ENCODE data around the gene WDR47. TPM values are rescaled to one million over a fixed set of nuclear protein-coding genes. Genes with fewer than 3 reads are reported as not detected.

WDR47 gene
- total RNA-seq (2022; extraction: Qiagen RNA extraction; ENCODE audit: low read depth) = 5.3 to 8.6 TPM (median 8.3 TPM) in 5 replicates

DNA sequence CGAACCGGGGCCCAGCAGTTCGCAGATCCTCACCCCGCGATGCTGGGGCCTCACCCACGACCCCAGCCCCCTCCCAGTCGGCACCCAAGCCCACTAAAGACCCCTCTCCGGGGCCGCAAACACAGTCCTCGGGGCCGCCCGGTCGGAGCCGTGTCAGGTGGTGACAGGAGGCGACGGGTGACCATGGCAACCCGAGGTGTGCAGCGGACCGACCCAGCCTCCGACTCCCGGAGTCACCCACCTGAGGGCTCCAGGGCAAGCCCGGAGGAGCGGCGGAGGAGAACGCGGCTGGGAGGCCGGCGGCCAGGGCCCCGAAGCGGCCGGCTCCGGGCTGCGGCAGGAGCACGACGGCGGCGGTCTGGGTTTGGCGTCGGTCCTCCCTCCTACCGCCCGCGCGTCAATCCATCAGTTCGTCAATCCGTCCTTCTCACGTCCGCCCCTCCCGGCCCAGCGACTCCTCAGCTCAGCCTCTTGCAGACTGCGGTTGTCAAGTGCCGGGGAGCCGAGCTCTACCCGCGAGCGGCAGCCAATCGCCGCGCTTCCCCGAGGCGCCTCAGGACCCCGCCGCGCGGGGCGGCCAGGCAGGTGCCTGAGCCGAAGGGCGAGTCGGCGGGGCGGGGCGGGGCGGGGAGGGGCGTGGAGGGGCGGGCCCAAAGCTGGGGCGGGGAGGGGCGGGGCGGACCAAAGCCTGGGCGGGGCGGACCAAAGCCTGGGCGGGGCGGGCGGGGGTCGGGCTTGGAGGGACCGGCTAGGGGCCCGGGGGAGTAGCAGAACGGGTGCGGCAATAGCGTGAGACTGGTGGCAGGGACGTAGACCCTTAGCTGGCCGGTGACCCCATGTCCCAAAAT lies at the start of gene WDR47:
Gene WDR47, minus strand, starts transcription at position 482 of the 848 bp plus-strand sequence. CDS start 18,590 bp downstream, outside the sequence.

DNA sequence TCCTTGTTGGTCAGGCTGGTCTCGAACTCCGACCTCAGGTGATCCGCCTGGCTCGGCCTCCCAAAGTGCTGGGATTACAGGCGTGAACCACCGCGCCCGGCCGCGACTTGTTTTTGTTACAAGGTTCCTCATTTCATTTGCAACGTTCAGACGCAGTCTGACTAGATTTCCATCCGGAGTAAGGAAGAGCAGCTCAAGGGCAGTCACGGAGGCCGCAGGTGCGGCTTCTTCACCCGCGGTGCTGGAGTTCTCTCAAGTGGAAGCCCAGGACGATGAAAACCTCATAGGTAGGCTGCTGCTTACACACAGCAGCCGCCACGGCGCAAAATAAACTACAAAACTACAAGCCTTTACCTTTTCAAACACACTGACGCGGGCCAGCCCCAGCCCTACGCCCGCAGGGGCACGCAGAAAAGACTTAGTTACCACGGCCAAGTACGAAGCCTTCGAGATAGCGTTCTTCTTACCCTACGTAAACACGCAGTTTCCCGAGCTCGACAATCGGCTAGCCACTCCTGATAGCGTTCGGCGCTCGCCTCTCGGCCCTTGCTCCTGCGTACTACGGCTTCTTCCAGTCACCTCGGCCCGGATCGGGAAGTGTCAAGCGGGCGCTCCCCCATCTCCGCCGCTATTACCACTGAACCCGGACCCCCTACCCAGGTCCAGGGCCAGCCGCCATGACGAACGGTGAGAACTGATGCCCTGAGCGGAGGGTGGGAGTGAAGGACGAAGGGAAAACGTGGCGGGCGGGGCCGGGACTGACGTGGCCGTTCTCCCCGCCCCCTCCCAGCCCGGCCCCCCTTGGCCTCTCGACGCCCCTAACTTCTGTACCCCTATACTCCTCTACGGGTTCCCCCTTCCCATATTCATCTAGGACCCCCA lies 48.5 kb upstream of the WDR47 start, which contains the start of gene TMEM167B:
Gene TMEM167B, plus strand, starts transcription at position 569 of the 882 bp plus-strand sequence. Its CDS starts 109 bp downstream, at position 678.

DNA sequence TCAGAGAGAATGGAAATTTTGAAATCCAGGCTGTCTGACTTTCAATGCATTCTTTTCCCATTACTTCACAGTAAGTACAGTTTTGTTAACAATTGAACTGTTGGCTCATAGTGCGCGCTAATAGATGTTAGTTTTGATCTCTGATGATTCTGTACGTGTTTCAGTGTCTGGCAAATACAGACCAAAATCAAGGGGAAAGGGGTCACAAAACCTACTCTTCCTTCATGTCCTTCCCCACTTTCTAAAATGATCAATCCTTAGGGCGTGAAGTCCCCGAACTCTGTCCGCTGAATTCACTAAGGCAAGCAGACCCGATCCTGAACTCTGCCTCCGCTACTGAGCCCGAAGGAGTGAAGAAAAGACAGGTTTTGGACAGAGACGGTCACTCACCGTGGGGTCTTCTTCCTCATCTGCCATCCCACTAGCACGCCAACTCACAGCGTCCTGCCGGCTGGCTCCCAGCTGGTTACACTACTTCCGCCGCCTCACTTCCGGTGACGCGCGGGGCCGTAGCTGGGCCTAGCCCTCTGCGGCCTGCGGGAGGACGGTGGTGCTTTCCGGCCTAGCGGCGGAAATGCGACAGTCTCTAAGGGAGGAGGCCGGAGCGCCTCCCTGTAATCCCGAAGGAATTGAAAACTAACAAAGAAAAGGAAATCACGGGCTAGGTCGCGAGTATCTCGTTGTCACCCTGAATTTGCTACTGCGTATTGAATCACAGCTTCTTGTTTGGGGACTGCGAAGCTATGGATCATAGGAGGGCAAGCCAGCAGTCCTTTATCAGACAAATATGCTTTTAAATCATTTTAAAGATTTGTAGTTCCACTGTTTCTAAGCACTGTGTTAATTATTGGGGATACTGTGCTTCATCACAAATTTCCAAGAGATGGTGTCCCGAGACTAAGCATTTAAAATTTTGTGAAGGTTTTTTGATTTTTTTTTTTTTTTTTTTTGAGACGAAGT lies 33.9 kb upstream of the WDR47 start, which contains the start of gene TAF13:
Gene TAF13, minus strand, starts transcription at position 473 of the 960 bp plus-strand sequence. Its CDS starts 56 bp downstream, at position 417.

DNA sequence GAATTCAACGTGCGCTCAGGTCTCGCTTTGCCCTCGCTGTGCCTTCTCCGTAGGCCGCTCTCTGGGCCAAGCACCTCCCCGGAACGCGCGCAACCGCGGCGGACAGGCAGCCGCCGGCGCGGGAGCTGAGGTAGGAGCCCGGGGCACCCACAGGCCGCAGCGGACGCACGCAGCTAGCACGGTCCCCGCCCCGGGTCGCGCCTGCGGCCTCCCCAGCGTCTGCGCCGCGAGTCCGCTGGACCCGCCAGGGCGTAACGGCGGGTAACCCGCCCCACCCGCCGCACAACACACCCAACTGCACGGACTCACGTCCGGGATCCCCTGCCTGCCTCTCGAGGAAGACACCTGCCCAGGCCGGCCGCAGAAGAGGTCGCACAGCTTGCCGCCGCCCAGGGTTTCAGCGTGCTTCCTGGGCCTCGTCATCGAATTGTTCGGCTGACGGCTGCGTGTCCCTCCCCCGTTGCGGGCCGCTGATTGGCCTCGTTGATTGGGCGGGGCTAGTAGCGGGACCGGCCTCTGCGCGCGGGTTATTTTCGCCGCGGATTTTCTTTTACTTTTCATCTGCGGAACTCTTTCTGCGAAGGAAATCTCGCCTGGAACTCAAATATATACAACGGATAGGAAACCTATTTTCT lies 78.7 kb downstream of the WDR47 start, which contains the start of gene CLCC1:
Gene CLCC1, minus strand, starts transcription at position 433 of the 635 bp plus-strand sequence. CDS start 13,047 bp downstream, outside the sequence.

Other genes with a start within 250 kb of the WDR47 start
- 1.0 to 2.7 TPM (median 1.3 TPM) in 5 replicates for gene AKNAD1, start 185.0 kb downstream of the WDR47 start, total RNA-seq (2022; extraction: Qiagen RNA extraction; ENCODE audit: low read depth)
- 16.3 to 25.4 TPM (median 20.0 TPM) in 5 replicates for gene GPSM2, start 165.1 kb downstream of the WDR47 start, total RNA-seq (2022; extraction: Qiagen RNA extraction; ENCODE audit: low read depth)
- gene CLCC1, start 78.6 kb downstream of the WDR47 start, total RNA-seq (2022; extraction: Qiagen RNA extraction; ENCODE audit: low read depth) = 14.9 to 18.9 TPM (median 17.4 TPM) in 5 replicates
- gene TAF13, start 33.9 kb upstream of the WDR47 start, total RNA-seq (2022; extraction: Qiagen RNA extraction; ENCODE audit: low read depth) = 15.7 to 41.3 TPM (median 25.5 TPM) in 5 replicates
- gene TMEM167B, start 48.7 kb upstream of the WDR47 start, total RNA-seq (2022; extraction: Qiagen RNA extraction; ENCODE audit: low read depth) = 7.4 to 11.3 TPM (median 8.3 TPM) in 5 replicates
- 0.38 to 0.87 TPM (median 0.52 TPM) in 5 replicates for gene ELAPOR1, start 72.0 kb upstream of the WDR47 start, total RNA-seq (2022; extraction: Qiagen RNA extraction; ENCODE audit: low read depth)
- gene SARS1, start 171.8 kb upstream of the WDR47 start, total RNA-seq (2022; extraction: Qiagen RNA extraction; ENCODE audit: low read depth) = 89.7 to 104 TPM (median 97.2 TPM) in 5 replicates
- gene CELSR2, start 207.4 kb upstream of the WDR47 start, total RNA-seq (2022; extraction: Qiagen RNA extraction; ENCODE audit: low read depth) = 2.8 to 6.6 TPM (median 5.5 TPM) in 5 replicates
- 16.1 to 25.4 TPM (median 24.0 TPM) in 5 replicates for gene PSRC1, start 241.0 kb upstream of the WDR47 start, total RNA-seq (2022; extraction: Qiagen RNA extraction; ENCODE audit: low read depth)